ENCODE results near the gene MAGEA12. TPM values are rescaled to one million over a fixed set of nuclear protein-coding genes. Genes with fewer than 3 reads are reported as not detected.

MAGEA12 gene
- total RNA-seq (2022; extraction: Qiagen RNA extraction), result 0.06 to 0.29 TPM (median 0.15 TPM) in 5 replicates

GRCh38 chrX:152733261-152733975, at the start of gene MAGEA12, which contains the start of gene CSAG1:
MAGEA12 (plus strand) TSS chrX:152733757; CDS start chrX:152736162, 2,405 bp downstream.
CSAG1 (minus strand) TSS chrX:152733721; CDS start chrX:152732460, 1,261 bp downstream.

GRCh38 chrX:152697952-152698931, 35.3 kb upstream of the MAGEA12 start, which contains the start of gene MAGEA3:
MAGEA3 (plus strand) TSS chrX:152698794; CDS start chrX:152700833, 2,039 bp downstream.

GRCh38 chrX:152709173-152709572, 24.4 kb upstream of the MAGEA12 start, which contains the start of gene CSAG2:
CSAG2 (minus strand) TSS chrX:152709273; CDS start chrX:152709112, 161 bp downstream.

GRCh38 chrX:152713815-152714787, 19.5 kb upstream of the MAGEA12 start, which contains the start of gene MAGEA2B:
MAGEA2B (plus strand) TSS chrX:152714628; CDS start chrX:152717107, 2,479 bp downstream.

GRCh38 chrX:152753686-152754650, 20.4 kb downstream of the MAGEA12 start, which contains the start of gene MAGEA2:
MAGEA2 (minus strand) TSS chrX:152753842; CDS start chrX:152751363, 2,479 bp downstream.

GRCh38 chrX:152758918-152759317, 25.4 kb downstream of the MAGEA12 start, which contains the start of gene CSAG3:
CSAG3 (plus strand) TSS chrX:152759218.

GRCh38 chrX:152769549-152770289, 36.2 kb downstream of the MAGEA12 start, which contains the start of gene MAGEA6:
MAGEA6 (minus strand) TSS chrX:152769689; CDS start chrX:152767650, 2,039 bp downstream.

Other genes starting within 250 kb of the MAGEA12 start
- gene GABRQ, start 95.9 kb upstream of the MAGEA12 start, total RNA-seq (2022; extraction: Qiagen RNA extraction), result 0.15 to 0.24 TPM (median 0.21 TPM) in 5 replicates
- 2.0 to 5.2 TPM (median 3.1 TPM) in 5 replicates for gene MAGEA3, start 35.0 kb upstream of the MAGEA12 start, total RNA-seq (2022; extraction: Qiagen RNA extraction)
- gene CSAG2, start 24.5 kb upstream of the MAGEA12 start, total RNA-seq (2022; extraction: Qiagen RNA extraction), result not detected in 5 replicates
- gene MAGEA2B, start 19.1 kb upstream of the MAGEA12 start, total RNA-seq (2022; extraction: Qiagen RNA extraction), result 0.06 to 0.23 TPM in 2 of 5 replicates, not detected in the others
- 0.18 to 0.46 TPM (median 0.24 TPM) in 5 replicates for gene CSAG1, start within 50 bp of the MAGEA12 start, total RNA-seq (2022; extraction: Qiagen RNA extraction)
- 0.05 to 0.14 TPM (median 0.13 TPM) in 3 of 5 replicates, not detected in the others for gene MAGEA2, start 20.1 kb downstream of the MAGEA12 start, total RNA-seq (2022; extraction: Qiagen RNA extraction)
- gene CSAG3, start 25.5 kb downstream of the MAGEA12 start, total RNA-seq (2022; extraction: Qiagen RNA extraction), result not detected in 5 replicates
- 9.8 to 13.1 TPM (median 12.2 TPM) in 5 replicates for gene MAGEA6, start 35.9 kb downstream of the MAGEA12 start, total RNA-seq (2022; extraction: Qiagen RNA extraction)
- 69.3 to 81.7 TPM (median 71.6 TPM) in 5 replicates for gene CETN2, start 97.0 kb downstream of the MAGEA12 start, total RNA-seq (2022; extraction: Qiagen RNA extraction)
- 48.0 to 50.6 TPM (median 49.4 TPM) in 5 replicates for gene NSDHL, start 97.3 kb downstream of the MAGEA12 start, total RNA-seq (2022; extraction: Qiagen RNA extraction)
- 6.8 to 7.5 TPM (median 7.1 TPM) in 5 replicates for gene ZNF185, start 164.3 kb downstream of the MAGEA12 start, total RNA-seq (2022; extraction: Qiagen RNA extraction)